Suprapubic skin (tissue), 4 donors: ENCODE results near the gene ZKSCAN1. TPM values are rescaled to one million over a fixed set of nuclear protein-coding genes. Genes with fewer than 3 reads are reported as not detected.
"Not testable (repeated sequence)": the region's sequence is repeated elsewhere in the genome, so short reads cannot be mapped to it uniquely, and the experiment has no call there.

ENCODE experiments used
- DNase-seq, 2 donors: peaks; one replicate each; pipeline ENCODE4 v3.0.0-alpha.2; 2019; ENCODE audit warnings: low spot score in 2 of 2
- H3K27ac ChIP-seq: fragments of 200-600 bp; sonication (generic); one replicate; pipeline ENCODE4 v1.5.1; 2019
- H3K27me3 ChIP-seq: fragments of 200-600 bp; sonication (generic); one replicate; pipeline ENCODE4 v1.5.1; 2019
- H3K36me3 ChIP-seq: fragments of 200-600 bp; sonication (generic); one replicate; pipeline ENCODE4 v1.5.1; 2019
- H3K4me1 ChIP-seq: fragments of 200-600 bp; sonication (generic); one replicate; pipeline ENCODE4 v1.5.1; 2019
- H3K4me3 ChIP-seq: fragments of 200-600 bp; sonication (generic); one replicate; pipeline ENCODE4 v1.5.1; 2019; ENCODE audit warnings: mild to moderate bottlenecking
- H3K9me3 ChIP-seq: fragments of 200-600 bp; sonication (generic); one replicate; pipeline ENCODE4 v1.5.1; 2019
- EP300 ChIP-seq: sonication (generic); formaldehyde crosslinking; IDR thresholded peaks from one replicate; pipeline ENCODE4 v1.6.1; 2017; ENCODE audit warnings: antibody characterized with exemption
- POLR2A ChIP-seq, 2 donors: fragments of 450-650 bp; IDR thresholded peaks; one replicate each; pipeline ENCODE4 v1.6.1; 2017; ENCODE audit warnings: antibody characterized with exemption in 2 of 2, mild to moderate bottlenecking in 2 of 2, moderate library complexity in 2 of 2
- POLR2AphosphoS5 ChIP-seq, 3 donors: sonication (generic); formaldehyde crosslinking; IDR thresholded peaks; one replicate each; pipeline ENCODE4 v1.6.1; 2017; ENCODE audit warnings: antibody characterized with exemption in 3 of 3
- WGBS: methylation state at CpG from one replicate; pipeline ENCODE4 v1.1.5; 2018; 5-methylcytosine and 5-hydroxymethylcytosine counted together
- total RNA-seq, 4 donors: library from RNA; depleted of rRNA; stranded (reverse); fragments of >200 nt; gene quantifications; one replicate each; pipeline ENCODE4 v1.1.0, GENCODE V29; 2016
- TF ChIP-seq, protein P1 (sequence below), 2 donors: fragments of 200-600 bp in 1 of 2; fragments of 450-650 bp in 1 of 2; sonication (generic) in 1 of 2; IDR thresholded peaks; one replicate each; pipeline ENCODE4 v1.5.1; 2016 to 2019; ENCODE audit warnings: antibody characterized with exemption in 2 of 2, mild to moderate bottlenecking in 1 of 2, moderate library complexity in 1 of 2

ZKSCAN1 gene
- total RNA-seq, 4 donors from 2014 or later: 50.5 to 106 (median 66.4) TPM

DNA sequence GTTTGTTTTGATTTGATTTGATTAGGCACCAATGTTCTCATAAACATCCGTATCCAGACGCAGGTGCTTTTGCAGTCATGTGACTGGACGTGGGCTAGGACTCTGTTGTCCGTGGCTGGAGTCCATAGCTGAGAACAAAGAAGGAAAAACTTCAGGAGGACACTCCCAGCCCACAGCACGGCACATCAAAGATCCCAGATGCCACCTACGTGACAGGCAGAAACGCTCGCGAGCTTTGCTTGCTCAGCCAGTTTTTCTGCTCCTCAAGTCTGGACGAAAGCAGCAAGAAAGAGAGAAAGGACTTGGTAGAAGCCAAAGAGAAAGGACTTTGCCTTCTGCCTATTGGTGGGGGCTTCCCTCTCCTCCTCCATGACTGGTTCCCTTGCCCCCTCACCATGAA lies 6.9 kb upstream of the ZKSCAN1 start:
- TF ChIP-seq, protein P1, sequence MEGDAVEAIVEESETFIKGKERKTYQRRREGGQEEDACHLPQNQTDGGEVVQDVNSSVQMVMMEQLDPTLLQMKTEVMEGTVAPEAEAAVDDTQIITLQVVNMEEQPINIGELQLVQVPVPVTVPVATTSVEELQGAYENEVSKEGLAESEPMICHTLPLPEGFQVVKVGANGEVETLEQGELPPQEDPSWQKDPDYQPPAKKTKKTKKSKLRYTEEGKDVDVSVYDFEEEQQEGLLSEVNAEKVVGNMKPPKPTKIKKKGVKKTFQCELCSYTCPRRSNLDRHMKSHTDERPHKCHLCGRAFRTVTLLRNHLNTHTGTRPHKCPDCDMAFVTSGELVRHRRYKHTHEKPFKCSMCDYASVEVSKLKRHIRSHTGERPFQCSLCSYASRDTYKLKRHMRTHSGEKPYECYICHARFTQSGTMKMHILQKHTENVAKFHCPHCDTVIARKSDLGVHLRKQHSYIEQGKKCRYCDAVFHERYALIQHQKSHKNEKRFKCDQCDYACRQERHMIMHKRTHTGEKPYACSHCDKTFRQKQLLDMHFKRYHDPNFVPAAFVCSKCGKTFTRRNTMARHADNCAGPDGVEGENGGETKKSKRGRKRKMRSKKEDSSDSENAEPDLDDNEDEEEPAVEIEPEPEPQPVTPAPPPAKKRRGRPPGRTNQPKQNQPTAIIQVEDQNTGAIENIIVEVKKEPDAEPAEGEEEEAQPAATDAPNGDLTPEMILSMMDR (IDR thresholded peaks at IDR 0.05): no peak
- TF ChIP-seq POLR2AphosphoS5 (IDR thresholded peaks at IDR 0.05) (no peak), POLR2A (IDR thresholded peaks at IDR 0.05) (no peak), EP300 (no peak)
- Histone ChIP-seq H3K27ac (peak overlapping the region; percentile 59), H3K36me3 (no peaks in the 10 kb centered on the region), H3K4me3 (no peak overlapping the region), H3K27me3 (no peaks in the 10 kb centered on the region), H3K4me1 (peaks cover 27% of the 10 kb centered on the region), H3K9me3 (no peaks in the 10 kb centered on the region)
- DNase-seq: no peak
- WGBS: 42% methylated on average over 10 of the region's 10 CpGs

DNA sequence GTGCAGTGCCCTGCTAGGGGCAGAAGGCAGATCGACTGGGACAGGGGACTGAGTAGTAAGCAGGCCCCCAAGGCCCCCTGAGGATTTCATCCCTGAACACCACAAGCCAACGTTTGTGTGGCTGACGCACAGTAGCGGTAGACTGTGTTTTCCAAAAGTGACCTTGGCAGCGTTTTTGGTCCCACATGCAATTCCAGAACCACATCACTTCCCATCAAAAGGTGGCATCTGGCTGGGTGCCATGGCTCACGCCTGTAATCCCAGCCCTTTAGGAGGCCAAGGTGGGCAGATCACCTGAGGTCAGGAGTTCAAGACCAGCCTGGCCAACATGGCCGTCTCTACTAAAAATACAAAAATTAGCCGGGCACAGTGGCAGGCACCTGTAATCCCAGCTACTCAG lies 5.4 kb upstream of the ZKSCAN1 start:
- DNase-seq, H3K9me3 ChIP-seq, H3K4me3 ChIP-seq, H3K27me3 ChIP-seq, H3K36me3 ChIP-seq, H3K27ac ChIP-seq: not testable (repeated sequence)
- 77% methylated on average over 8 of the region's 8 CpGs for WGBS
- H3K4me1 ChIP-seq: peaks cover 40% of the 10 kb centered on the region

DNA sequence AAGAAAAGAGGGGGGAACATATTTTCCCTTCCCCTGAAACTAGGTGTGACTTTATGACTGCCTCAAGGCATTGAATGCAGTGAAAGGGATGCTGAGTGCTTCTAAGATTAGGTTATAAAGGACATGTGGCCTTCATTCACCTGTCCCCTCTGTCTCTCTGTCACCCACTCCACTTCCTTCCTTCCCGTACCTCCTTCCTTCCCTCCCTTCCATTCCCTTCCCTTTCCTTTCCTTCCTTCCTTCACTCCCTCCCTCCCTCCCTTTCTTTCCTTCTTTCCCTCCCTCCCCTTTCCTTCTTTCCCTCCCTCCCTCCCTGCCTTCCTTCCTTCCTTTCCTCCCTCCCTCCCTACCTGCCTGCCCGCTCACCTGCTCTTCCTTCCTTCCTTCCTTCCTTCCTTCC lies 4.5 kb upstream of the ZKSCAN1 start:
- DNase-seq: no peak
- peaks cover 43% of the 10 kb centered on the region for H3K4me1 ChIP-seq
- H3K9me3 ChIP-seq: no peaks in the 10 kb centered on the region
- TF ChIP-seq, protein P1 (IDR thresholded peaks at IDR 0.05): no peak
- TF ChIP-seq POLR2AphosphoS5 (IDR thresholded peaks at IDR 0.05) (no peak), POLR2A (IDR thresholded peaks at IDR 0.05) (no peak), EP300 (no peak)
- 67% methylated on average over 2 of the region's 2 CpGs for WGBS
- H3K36me3 ChIP-seq: no peaks in the 10 kb centered on the region
- H3K27ac ChIP-seq: no peak overlapping the region
- H3K4me3 ChIP-seq: no peak overlapping the region
- H3K27me3 ChIP-seq: no peaks in the 10 kb centered on the region

DNA sequence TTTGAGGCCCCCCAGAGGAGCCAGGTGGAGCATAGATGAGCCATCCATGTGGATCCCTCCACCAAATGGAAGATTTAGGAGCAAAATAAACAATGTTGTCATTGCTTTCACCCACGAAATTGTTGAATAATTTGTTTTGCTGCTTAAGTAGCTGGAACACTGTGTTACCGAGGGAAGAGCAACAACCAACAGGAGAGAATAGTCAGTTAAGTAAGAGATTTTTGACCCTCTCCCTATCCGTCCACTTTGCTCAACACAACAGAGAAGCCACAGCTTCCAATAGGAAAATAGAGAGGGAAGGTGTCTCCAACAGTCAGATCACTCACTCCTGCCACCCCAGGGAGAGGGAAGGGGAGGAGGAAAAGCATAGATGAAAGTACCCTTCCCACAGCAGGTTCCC lies 3.9 kb upstream of the ZKSCAN1 start:
- H3K27ac ChIP-seq: peak overlapping the region; percentile 37
- 65% methylated on average over 3 of the region's 3 CpGs for WGBS
- no peaks in the 10 kb centered on the region for H3K27me3 ChIP-seq
- H3K9me3 ChIP-seq: no peaks in the 10 kb centered on the region
- peaks cover 46% of the 10 kb centered on the region for H3K4me1 ChIP-seq
- no peak overlapping the region for H3K4me3 ChIP-seq
- no peaks in the 10 kb centered on the region for H3K36me3 ChIP-seq
- TF ChIP-seq EP300: no peak
- DNase-seq: no peak

DNA sequence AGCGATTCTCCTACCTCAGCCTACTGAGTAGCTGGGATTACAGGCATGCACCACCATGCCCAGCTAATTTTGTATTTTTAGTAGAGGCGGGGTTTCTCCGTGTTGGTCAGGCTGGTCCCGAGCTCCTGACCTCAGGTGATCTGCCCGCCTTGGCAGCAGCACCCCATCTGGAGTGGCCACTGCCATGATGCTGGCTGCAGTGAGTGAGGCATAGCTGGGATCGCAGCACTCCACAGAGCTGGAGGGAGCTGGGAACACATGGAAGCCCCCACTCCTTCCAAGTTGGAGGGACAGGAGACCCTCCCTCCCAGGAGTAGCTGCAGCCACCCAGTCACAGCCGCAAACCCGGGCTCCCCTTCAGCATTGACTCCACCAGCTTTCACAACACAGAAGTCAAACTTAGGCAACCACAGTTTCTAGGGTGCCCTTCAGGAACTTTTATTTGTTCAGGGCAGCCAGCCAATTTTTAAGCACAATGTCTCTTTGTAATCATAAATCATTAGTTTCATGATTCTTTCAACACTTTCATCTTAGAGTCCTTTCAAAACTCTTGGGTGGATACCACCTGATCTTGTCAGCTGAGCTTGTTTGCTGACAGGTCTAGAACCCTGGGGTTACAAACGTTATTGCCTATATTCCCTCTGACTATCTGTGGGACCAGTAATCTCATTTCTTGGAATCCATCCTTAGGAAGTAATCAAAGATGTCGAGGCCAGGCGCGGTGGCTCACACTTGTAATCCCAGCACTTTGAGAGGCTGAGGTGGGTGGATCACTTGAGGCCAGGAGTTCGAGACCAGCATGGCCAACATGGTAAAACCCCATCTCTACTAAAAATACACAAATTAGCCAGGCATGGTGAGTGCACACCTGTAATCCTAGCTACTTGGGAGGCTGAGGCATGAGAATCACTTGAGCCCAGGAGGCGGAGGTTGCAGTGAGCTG lies 2.7 kb upstream of the ZKSCAN1 start:
- 56% methylated on average over 14 of the region's 14 CpGs for WGBS
- not testable (repeated sequence) for H3K9me3 ChIP-seq, H3K36me3 ChIP-seq, H3K27me3 ChIP-seq, DNase-seq, H3K4me3 ChIP-seq
- Histone ChIP-seq H3K4me1 (peaks cover 58% of the 10 kb centered on the region), H3K27ac (peak overlapping the region; percentile 37)

DNA sequence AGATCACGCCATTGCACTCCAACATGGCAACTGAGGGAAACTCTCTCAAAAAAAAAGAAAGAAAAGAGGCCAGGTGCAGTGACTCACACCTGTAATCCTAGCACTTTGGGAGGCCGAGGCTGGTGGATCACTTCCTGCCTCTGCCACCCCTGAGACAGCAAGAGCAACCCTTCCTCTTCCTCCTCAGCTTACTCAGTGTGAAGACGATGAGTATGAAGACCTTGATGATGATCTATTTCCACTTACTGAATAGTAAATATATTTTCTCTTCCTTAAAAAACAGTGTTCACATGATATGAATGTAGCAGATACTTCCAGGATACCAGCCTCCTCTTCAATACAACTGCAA lies 2.1 kb upstream of the ZKSCAN1 start:
- 69% methylated on average over 3 of the region's 3 CpGs for WGBS
- Histone ChIP-seq H3K4me1 (peaks cover 63% of the 10 kb centered on the region), H3K27ac (peak overlapping the region; percentile 37), H3K36me3 (no peaks in the 10 kb centered on the region), H3K27me3 (no peaks in the 10 kb centered on the region), H3K9me3 (no peaks in the 10 kb centered on the region), H3K4me3 (no peak overlapping the region)
- no peak for DNase-seq
- TF ChIP-seq POLR2AphosphoS5 (IDR thresholded peaks at IDR 0.05) (no peak), EP300 (no peak), POLR2A (IDR thresholded peaks at IDR 0.05) (no peak)
- TF ChIP-seq, protein P1 (IDR thresholded peaks at IDR 0.05): no peak
